ENCODE results near the gene CPED1.

Gene CPED1

GRCh38 chr7:120988591-120989256 is at the start of gene CPED1:
CPED1 (plus strand) TSS chr7:120988711; CDS start chr7:120989622, 911 bp downstream.
- DNase-seq (ENCODE audit: low read depth), result no peak

DNA sequence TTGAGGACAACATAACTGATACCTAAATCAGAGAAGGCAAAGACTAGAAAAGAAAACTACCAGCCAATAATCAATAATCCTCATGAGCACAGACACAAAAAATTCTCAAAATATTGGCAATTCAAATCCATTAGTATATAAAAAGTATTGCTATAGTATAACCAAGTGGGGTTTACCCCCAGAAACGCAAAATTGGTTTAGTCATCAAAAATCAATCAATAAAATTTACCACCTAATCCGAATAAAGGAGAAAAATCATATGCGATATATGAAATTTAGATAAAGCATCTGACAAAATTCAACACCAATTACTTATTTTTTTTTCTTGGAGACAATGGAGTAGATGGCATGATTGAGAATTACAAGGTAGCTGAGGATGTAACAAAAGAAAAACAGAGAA is 49.2 kb upstream of the CPED1 start:
- DNase-seq (ENCODE audit: low read depth), result no peak

DNA sequence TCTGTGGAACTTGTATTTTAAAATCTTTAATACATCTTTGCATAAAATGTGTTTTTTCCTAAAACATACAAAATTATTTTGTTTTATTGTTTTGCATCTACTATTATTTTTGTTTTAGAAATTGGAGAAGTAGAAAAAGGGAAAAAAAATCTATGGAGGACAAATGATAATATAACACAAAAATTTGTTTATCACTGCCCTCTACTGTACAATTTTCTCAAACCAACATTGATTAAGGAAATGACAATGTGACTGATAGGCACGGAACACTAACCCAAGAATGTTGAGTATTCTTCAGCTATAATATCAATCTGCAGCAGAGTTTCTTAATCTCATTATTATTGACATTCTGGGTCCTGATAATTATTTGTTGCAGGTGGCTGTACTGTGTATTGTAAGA is 47.4 kb upstream of the CPED1 start:
- no peak for DNase-seq (ENCODE audit: low read depth)

DNA sequence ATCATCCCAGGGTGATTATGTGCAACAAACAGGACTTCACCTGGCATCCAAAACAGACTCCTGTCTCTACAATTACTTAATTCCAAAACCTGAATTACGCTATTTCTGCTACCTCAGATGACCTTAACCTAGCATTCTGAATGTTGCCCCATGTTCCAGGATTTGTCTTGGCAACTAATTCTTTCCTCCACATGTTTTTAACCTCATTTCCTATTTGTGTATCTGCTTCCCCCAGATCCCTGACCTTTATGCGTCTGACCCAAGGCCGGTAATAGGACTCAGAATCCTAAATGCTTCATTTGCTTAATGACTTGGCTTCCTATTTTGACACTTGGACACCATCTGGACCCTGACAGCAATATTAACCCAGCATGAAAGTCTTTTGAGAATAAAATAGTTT is 46.7 kb upstream of the CPED1 start:
- no peak for DNase-seq (ENCODE audit: low read depth)

GRCh38 chr7:120942861-120943260 is 45.6 kb upstream of the CPED1 start:
- DNase-seq (ENCODE audit: low read depth), result no peak

- no peak for DNase-seq (ENCODE audit: low read depth)
Observed at GRCh38 chr7:120944826-120945562, 43.5 kb upstream of the CPED1 start.

- no peak for DNase-seq (ENCODE audit: low read depth)
Observed at GRCh38 chr7:120947980-120948379, 40.5 kb upstream of the CPED1 start.

DNA sequence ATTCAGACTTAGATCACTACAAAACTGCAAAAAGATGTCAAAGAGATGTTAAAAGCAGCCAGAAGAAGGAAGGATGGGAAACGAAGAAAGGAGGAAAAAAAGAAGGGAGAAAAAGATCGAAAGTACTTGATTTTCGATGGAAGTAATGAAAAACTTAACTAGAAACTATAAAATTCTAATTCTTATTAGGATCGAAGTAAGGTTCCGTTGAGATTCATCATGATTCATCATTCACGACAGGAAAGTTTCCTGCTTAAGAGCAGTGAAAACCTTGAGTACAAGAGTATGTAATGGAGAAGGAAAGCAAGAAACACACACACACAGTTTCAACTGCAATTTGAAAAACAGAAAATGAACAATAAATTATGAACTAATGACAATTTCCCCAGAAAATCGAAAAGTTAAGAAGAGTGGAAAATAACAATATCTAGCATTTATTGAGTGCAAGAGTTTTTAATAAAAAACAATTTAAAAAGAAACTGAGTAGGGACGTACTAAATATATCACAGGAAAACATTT is 39.1 kb upstream of the CPED1 start:
- no peak for DNase-seq (ENCODE audit: low read depth)

DNA sequence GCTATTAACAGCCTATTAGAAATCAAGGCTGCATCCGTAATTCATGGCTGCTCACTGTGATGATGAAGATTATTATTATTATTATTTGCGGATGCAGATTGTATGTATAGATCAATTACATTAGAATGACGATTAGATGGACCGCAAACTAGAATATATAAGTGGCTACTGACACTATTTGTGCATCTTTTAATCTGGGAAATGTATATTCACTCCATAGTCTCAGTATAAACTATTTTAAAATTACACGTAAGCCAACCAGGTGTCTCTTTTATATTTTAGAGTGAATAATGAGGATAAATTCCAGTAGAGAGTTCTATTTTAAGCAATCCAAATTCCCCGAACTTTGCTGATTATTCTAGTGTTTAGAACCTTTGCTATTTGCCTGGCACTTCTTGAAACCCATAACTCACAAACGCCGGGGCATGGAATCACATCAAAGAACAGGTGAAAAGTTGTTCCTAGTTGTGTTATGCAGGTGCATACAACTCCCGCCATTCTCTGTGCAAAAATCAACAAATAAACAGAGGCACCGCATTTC is 38.4 kb upstream of the CPED1 start:
- DNase-seq (ENCODE audit: low read depth), result no peak

- DNase-seq (ENCODE audit: low read depth), result peak; percentile 94
Observed at GRCh38 chr7:120950539-120951308, 37.8 kb upstream of the CPED1 start, which contains the start of gene ING3. ING3 (plus strand) TSS chr7:120950777; CDS start chr7:120950897, 120 bp downstream.

GRCh38 chr7:120951309-120951699 is 37.2 kb upstream of the CPED1 start:
- no peak for DNase-seq (ENCODE audit: low read depth)

- no peak for DNase-seq (ENCODE audit: low read depth)
Observed at GRCh38 chr7:120951826-120952225, 36.7 kb upstream of the CPED1 start.

GRCh38 chr7:120955577-120956149 is 32.8 kb upstream of the CPED1 start:
- no peak for DNase-seq (ENCODE audit: low read depth)

GRCh38 chr7:120959929-120960484 is 28.5 kb upstream of the CPED1 start:
- no peak for DNase-seq (ENCODE audit: low read depth)

- DNase-seq (ENCODE audit: low read depth), result no peak
Observed at GRCh38 chr7:120960714-120961113, 27.8 kb upstream of the CPED1 start.

- DNase-seq (ENCODE audit: low read depth), result no peak
Observed at GRCh38 chr7:120961638-120962173, 26.8 kb upstream of the CPED1 start.

- DNase-seq (ENCODE audit: low read depth), result no peak
Observed at GRCh38 chr7:120964088-120964487, 24.4 kb upstream of the CPED1 start.

GRCh38 chr7:120966961-120967360 is 21.6 kb upstream of the CPED1 start:
- no peak for DNase-seq (ENCODE audit: low read depth)

DNA sequence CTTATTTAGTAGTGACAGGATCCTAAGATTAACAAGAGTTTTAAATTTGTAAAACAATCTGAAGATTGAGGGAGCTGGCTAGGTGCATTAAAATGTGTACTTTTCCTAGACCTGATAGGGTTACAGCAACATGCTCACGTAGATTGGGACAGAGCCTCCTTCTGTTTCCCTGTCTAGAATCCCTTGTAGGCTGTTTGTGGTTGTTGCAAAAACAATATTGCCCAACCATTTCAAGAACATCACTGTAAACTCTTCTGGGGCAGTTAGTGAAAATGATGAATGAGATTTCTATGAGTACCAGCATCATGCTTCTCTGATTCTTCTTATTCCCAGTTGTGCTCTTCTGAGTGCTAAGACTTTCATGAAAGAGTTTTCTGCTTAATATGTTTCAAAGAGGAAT is 14.7 kb upstream of the CPED1 start:
- no peak for DNase-seq (ENCODE audit: low read depth)

GRCh38 chr7:120979765-120980499 is 8.6 kb upstream of the CPED1 start:
- DNase-seq (ENCODE audit: low read depth), result no peak

- no peak for DNase-seq (ENCODE audit: low read depth)
Observed at GRCh38 chr7:120981117-120981516, 7.4 kb upstream of the CPED1 start.

All from stimulated activated CD8-positive, alpha-beta memory T cell treated with anti-CD3 and anti-CD28 coated beads, Interleukin-12 subunit alpha, Interleukin-12 subunit beta, amount 100 ng/mL, for 1 hour (primary cell).